Activated CD8-positive, alpha-beta T cell treated with anti-CD3 and anti-CD28 coated beads, Interleukin-2, amount 10 ng/mL, durations not matched to agents 7 days and 5 days (primary cell): Measurements from ENCODE around the gene PTPRR. TPM values are rescaled to one million over a fixed set of nuclear protein-coding genes. Genes with fewer than 3 reads are reported as not detected.
"Not testable (repeated sequence)": the region's sequence is repeated elsewhere in the genome, so short reads cannot be mapped to it uniquely, and the experiment has no call there.

Experiments
- ATAC-seq: fragments of 150-1000 bp; cut with Tn5 transposase; one replicate; pipeline ENCODE4 v1.10.0; 2021; ENCODE audit warnings: moderate library complexity
- CTCF ChIA-PET: fragments of 350-600 bp; sonication (Branson Sonifier 250); formaldehyde crosslinking; loops from one replicate; lab custom pipeline; 2021; ENCODE audit warnings: antibody characterized with exemption; lab: Charles Lee
- POLR2A ChIA-PET: fragments of 350-600 bp; sonication (Branson Sonifier 250); formaldehyde crosslinking; loops from one replicate; lab custom pipeline; 2021; ENCODE audit warnings: antibody characterized with exemption; lab: Charles Lee
- DNase-seq: peaks from one replicate; pipeline ENCODE4 v3.0.0-alpha.2; 2020
- H3K27ac Mint-ChIP-seq: one replicate; pipeline ENCODE4 v1.8.0; 2021; ENCODE audit warnings: mild to moderate bottlenecking, mixed read lengths
- H3K27me3 Mint-ChIP-seq: one replicate; pipeline ENCODE4 v1.8.0; 2021; ENCODE audit warnings: low read depth, mixed read lengths
- H3K36me3 Mint-ChIP-seq: one replicate; pipeline ENCODE4 v1.8.0; 2021; ENCODE audit warnings: low read depth, mixed read lengths
- H3K4me1 Mint-ChIP-seq: one replicate; pipeline ENCODE4 v1.8.0; 2021; ENCODE audit warnings: low read depth, mixed read lengths
- H3K4me3 Mint-ChIP-seq: one replicate; pipeline ENCODE4 v1.8.0; 2021; ENCODE audit warnings: mild to moderate bottlenecking, mixed read lengths
- H3K9me3 Mint-ChIP-seq: one replicate; pipeline ENCODE4 v1.8.0; 2022; ENCODE audit warnings: mixed read lengths; ENCODE audit not compliant: insufficient read depth
- total RNA-seq, 2 experiments: library from RNA; stranded (reverse); gene quantifications; one replicate each; pipeline ENCODE4 v1.2.3, GENCODE V29; 2021

The PTPRR gene
- total RNA-seq, 2 experiments from 2014 or later = not detected

GRCh38 chr12:70809887-70810286, 110.7 kb downstream of the PTPRR start:
- H3K27me3 Mint-ChIP-seq = no peaks in the 10 kb centered on the region
- no peak for ATAC-seq
- H3K4me1 Mint-ChIP-seq = no peaks in the 10 kb centered on the region
- POLR2A ChIA-PET = no interaction called here
- DNase-seq = no peak
- no peaks in the 10 kb centered on the region for H3K36me3 Mint-ChIP-seq
- no peak overlapping the region for H3K4me3 Mint-ChIP-seq
- H3K27ac Mint-ChIP-seq = no peak overlapping the region
- no peaks in the 10 kb centered on the region for H3K9me3 Mint-ChIP-seq
- CTCF ChIA-PET = no interaction called here

GRCh38 chr12:70807993-70808392, 112.5 kb downstream of the PTPRR start:
- H3K9me3 Mint-ChIP-seq, H3K4me3 Mint-ChIP-seq, POLR2A ChIA-PET, ATAC-seq, H3K36me3 Mint-ChIP-seq, CTCF ChIA-PET, H3K4me1 Mint-ChIP-seq, H3K27me3 Mint-ChIP-seq, DNase-seq, H3K27ac Mint-ChIP-seq: not testable (repeated sequence)

GRCh38 chr12:70806827-70807226, 113.7 kb downstream of the PTPRR start:
- no peak overlapping the region for H3K27ac Mint-ChIP-seq
- ChIA-PET POLR2A (no interaction called here), CTCF (no interaction called here)
- no peaks in the 10 kb centered on the region for H3K9me3 Mint-ChIP-seq
- no peaks in the 10 kb centered on the region for H3K4me1 Mint-ChIP-seq
- H3K4me3 Mint-ChIP-seq = no peak overlapping the region
- H3K36me3 Mint-ChIP-seq = no peaks in the 10 kb centered on the region
- no peak for ATAC-seq
- H3K27me3 Mint-ChIP-seq = no peaks in the 10 kb centered on the region
- no peak for DNase-seq

- H3K27me3 Mint-ChIP-seq = no peaks in the 10 kb centered on the region
- no peaks in the 10 kb centered on the region for H3K4me1 Mint-ChIP-seq
- H3K4me3 Mint-ChIP-seq = no peak overlapping the region
- H3K27ac Mint-ChIP-seq = no peak overlapping the region
- ATAC-seq (no peak), DNase-seq (no peak)
- ChIA-PET POLR2A (no interaction called here), CTCF (no interaction called here)
- no peaks in the 10 kb centered on the region for H3K36me3 Mint-ChIP-seq
- no peaks in the 10 kb centered on the region for H3K9me3 Mint-ChIP-seq
These were observed 114.5 kb downstream of the PTPRR start for GRCh38 chr12:70806043-70806442.

- CTCF ChIA-PET = interaction anchor here (0.6 kb wide), 1 partner anchor 921 kb away, joined by 3 read pairs; no protein-coding TSS in a partner anchor
These were observed 122.3 kb downstream of the PTPRR start for GRCh38 chr12:70798016-70798783.

GRCh38 chr12:70796989-70797388, 123.5 kb downstream of the PTPRR start:
- no peak for DNase-seq
- Mint-ChIP-seq H3K27me3 (no peaks in the 10 kb centered on the region), H3K4me3 (no peak overlapping the region), H3K4me1 (no peaks in the 10 kb centered on the region), H3K36me3 (no peaks in the 10 kb centered on the region), H3K27ac (no peak overlapping the region), H3K9me3 (no peaks in the 10 kb centered on the region)
- ChIA-PET CTCF (no interaction called here), POLR2A (no interaction called here)
- ATAC-seq = no peak

More at GRCh38 chr12:70798016-70798783, 122.3 kb downstream of the PTPRR start:
- Mint-ChIP-seq H3K9me3 (no peaks in the 10 kb centered on the region), H3K27me3 (no peaks in the 10 kb centered on the region), H3K4me3 (no peak overlapping the region), H3K4me1 (no peaks in the 10 kb centered on the region), H3K36me3 (no peaks in the 10 kb centered on the region), H3K27ac (no peak overlapping the region)
- ATAC-seq (no peak), DNase-seq (no peak)
- POLR2A ChIA-PET = no interaction called here

- no peaks in the 10 kb centered on the region for H3K9me3 Mint-ChIP-seq
- no peaks in the 10 kb centered on the region for H3K27me3 Mint-ChIP-seq
- no peaks in the 10 kb centered on the region for H3K36me3 Mint-ChIP-seq
- no peaks in the 10 kb centered on the region for H3K4me1 Mint-ChIP-seq
- H3K27ac Mint-ChIP-seq = no peak overlapping the region
- ChIA-PET CTCF (no interaction called here), POLR2A (no interaction called here)
- no peak for DNase-seq
- no peak for ATAC-seq
- no peak overlapping the region for H3K4me3 Mint-ChIP-seq
These were observed 124.9 kb downstream of the PTPRR start for GRCh38 chr12:70795608-70796007.

- ATAC-seq (no peak), DNase-seq (no peak)
- no peaks in the 10 kb centered on the region for H3K27me3 Mint-ChIP-seq
- POLR2A ChIA-PET = no interaction called here
- H3K9me3 Mint-ChIP-seq = no peaks in the 10 kb centered on the region
- CTCF ChIA-PET = no interaction called here
- no peak overlapping the region for H3K27ac Mint-ChIP-seq
- no peak overlapping the region for H3K4me3 Mint-ChIP-seq
- H3K36me3 Mint-ChIP-seq = no peaks in the 10 kb centered on the region
- no peaks in the 10 kb centered on the region for H3K4me1 Mint-ChIP-seq
These were observed 126.4 kb downstream of the PTPRR start for GRCh38 chr12:70794131-70794530.

- no peaks in the 10 kb centered on the region for H3K4me1 Mint-ChIP-seq
- H3K27ac Mint-ChIP-seq = no peak overlapping the region
- no peaks in the 10 kb centered on the region for H3K9me3 Mint-ChIP-seq
- ChIA-PET CTCF (no interaction called here), POLR2A (no interaction called here)
- H3K36me3 Mint-ChIP-seq = no peaks in the 10 kb centered on the region
- no peak for DNase-seq
- ATAC-seq = no peak
- H3K27me3 Mint-ChIP-seq = no peaks in the 10 kb centered on the region
- no peak overlapping the region for H3K4me3 Mint-ChIP-seq
These were observed 131.8 kb downstream of the PTPRR start for GRCh38 chr12:70788774-70789173.

GRCh38 chr12:70787612-70788011, 132.9 kb downstream of the PTPRR start:
- ATAC-seq (no peak), DNase-seq (no peak)
- H3K4me3 Mint-ChIP-seq = no peak overlapping the region
- ChIA-PET CTCF (no interaction called here), POLR2A (no interaction called here)
- H3K27me3 Mint-ChIP-seq = no peaks in the 10 kb centered on the region
- no peak overlapping the region for H3K27ac Mint-ChIP-seq
- H3K4me1 Mint-ChIP-seq = no peaks in the 10 kb centered on the region
- H3K9me3 Mint-ChIP-seq = no peaks in the 10 kb centered on the region
- no peaks in the 10 kb centered on the region for H3K36me3 Mint-ChIP-seq

GRCh38 chr12:70785896-70786295, 134.6 kb downstream of the PTPRR start:
- H3K4me3 Mint-ChIP-seq = no peak overlapping the region
- H3K36me3 Mint-ChIP-seq = no peaks in the 10 kb centered on the region
- no peak for DNase-seq
- no peaks in the 10 kb centered on the region for H3K4me1 Mint-ChIP-seq
- CTCF ChIA-PET = no interaction called here
- POLR2A ChIA-PET = no interaction called here
- H3K27ac Mint-ChIP-seq = no peak overlapping the region
- no peaks in the 10 kb centered on the region for H3K27me3 Mint-ChIP-seq
- H3K9me3 Mint-ChIP-seq = peaks cover 3% of the 10 kb centered on the region
- no peak for ATAC-seq

- no peaks in the 10 kb centered on the region for H3K4me1 Mint-ChIP-seq
- H3K27ac Mint-ChIP-seq = no peak overlapping the region
- no peak overlapping the region for H3K4me3 Mint-ChIP-seq
- ChIA-PET POLR2A (no interaction called here), CTCF (no interaction called here)
- no peaks in the 10 kb centered on the region for H3K36me3 Mint-ChIP-seq
- no peak for DNase-seq
- ATAC-seq = no peak
- no peaks in the 10 kb centered on the region for H3K27me3 Mint-ChIP-seq
- peaks cover 3% of the 10 kb centered on the region for H3K9me3 Mint-ChIP-seq
These were observed 136.4 kb downstream of the PTPRR start for GRCh38 chr12:70784042-70784668.
